HL-60 (cell line): ENCODE data around the gene OR8I2.

ENCODE experiments used
- CTCF ChIP-seq: IDR thresholded peaks from one replicate; pipeline ENCODE4 v1.5.1; 2011; ENCODE audit warnings: low read length, control low read depth, inconsistent platforms; ENCODE audit not compliant: insufficient read depth
- POLR2AphosphoS5 ChIP-seq: IDR thresholded peaks from 2 replicates; pipeline ENCODE4 v1.6.1; 2012; ENCODE audit warnings: low read depth
- SPI1 ChIP-seq: IDR thresholded peaks from 2 replicates; pipeline ENCODE4 v1.6.1; 2012; ENCODE audit warnings: low read depth, mild to moderate bottlenecking, borderline replicate concordance
- TF ChIP-seq, protein P1 (sequence below): IDR thresholded peaks from 2 replicates; pipeline ENCODE4 v1.6.1; 2012; ENCODE audit warnings: low read depth; ENCODE audit not compliant: insufficient replicate concordance

GRCh38 chr11:56103210-56103737 is 10.2 kb downstream of the OR8I2 start, which contains the start of gene OR8H2:
- no peak for TF ChIP-seq CTCF
- no peak for TF ChIP-seq SPI1
- TF ChIP-seq, protein P1, sequence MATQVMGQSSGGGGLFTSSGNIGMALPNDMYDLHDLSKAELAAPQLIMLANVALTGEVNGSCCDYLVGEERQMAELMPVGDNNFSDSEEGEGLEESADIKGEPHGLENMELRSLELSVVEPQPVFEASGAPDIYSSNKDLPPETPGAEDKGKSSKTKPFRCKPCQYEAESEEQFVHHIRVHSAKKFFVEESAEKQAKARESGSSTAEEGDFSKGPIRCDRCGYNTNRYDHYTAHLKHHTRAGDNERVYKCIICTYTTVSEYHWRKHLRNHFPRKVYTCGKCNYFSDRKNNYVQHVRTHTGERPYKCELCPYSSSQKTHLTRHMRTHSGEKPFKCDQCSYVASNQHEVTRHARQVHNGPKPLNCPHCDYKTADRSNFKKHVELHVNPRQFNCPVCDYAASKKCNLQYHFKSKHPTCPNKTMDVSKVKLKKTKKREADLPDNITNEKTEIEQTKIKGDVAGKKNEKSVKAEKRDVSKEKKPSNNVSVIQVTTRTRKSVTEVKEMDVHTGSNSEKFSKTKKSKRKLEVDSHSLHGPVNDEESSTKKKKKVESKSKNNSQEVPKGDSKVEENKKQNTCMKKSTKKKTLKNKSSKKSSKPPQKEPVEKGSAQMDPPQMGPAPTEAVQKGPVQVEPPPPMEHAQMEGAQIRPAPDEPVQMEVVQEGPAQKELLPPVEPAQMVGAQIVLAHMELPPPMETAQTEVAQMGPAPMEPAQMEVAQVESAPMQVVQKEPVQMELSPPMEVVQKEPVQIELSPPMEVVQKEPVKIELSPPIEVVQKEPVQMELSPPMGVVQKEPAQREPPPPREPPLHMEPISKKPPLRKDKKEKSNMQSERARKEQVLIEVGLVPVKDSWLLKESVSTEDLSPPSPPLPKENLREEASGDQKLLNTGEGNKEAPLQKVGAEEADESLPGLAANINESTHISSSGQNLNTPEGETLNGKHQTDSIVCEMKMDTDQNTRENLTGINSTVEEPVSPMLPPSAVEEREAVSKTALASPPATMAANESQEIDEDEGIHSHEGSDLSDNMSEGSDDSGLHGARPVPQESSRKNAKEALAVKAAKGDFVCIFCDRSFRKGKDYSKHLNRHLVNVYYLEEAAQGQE, result no peak
- TF ChIP-seq POLR2AphosphoS5, result no peak
